Measurements from ENCODE around the gene CERS4.
"Not testable (repeated sequence)": the region's sequence is repeated elsewhere in the genome, so short reads cannot be mapped to it uniquely, and the experiment has no call there.

GRCh38 chr19:8264248-8264647 lies 55.1 kb downstream of the CERS4 start:
- TF ChIP-seq CTCF (conservative IDR thresholded peaks at IDR 0.05; ENCODE audit: low read depth, low read length); EZH2 (IDR thresholded peaks at IDR 0.05; ENCODE audit: borderline replicate concordance, low read depth, low read length, poor library complexity, severe bottlenecking): not testable (repeated sequence)

Measured in A673 (cell line).